GM19452 (cell line): ENCODE data around the gene GKAP1.
"Not testable (repeated sequence)": the region's sequence is repeated elsewhere in the genome, so short reads cannot be mapped to it uniquely, and the experiment has no call there.

Source experiments
- ATAC-seq: cut with Tn5 transposase; IDR thresholded peaks from one replicate; pipeline ENCODE4 v1.9.1; 2021; ENCODE audit not compliant: unreplicated experiment

GKAP1 gene

DNA sequence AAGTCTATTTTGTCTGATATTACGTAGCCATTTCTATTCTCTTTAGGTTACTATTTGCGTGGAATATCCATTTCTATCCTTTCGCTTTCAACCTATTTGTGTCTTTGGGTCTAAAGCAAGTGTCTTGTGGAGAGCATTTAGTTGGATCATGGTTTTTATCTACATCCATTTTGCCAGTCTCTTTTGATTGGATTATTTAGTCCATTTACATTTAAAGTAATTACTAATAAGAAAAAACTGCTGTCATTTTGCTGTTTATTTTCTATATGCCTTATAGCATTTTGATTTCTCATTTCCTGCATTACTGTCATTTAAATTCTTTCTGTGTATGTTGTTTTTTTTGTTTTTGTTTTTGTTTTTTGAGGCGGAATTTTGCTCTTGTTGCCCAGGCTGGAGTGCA is 83.8 kb downstream of the GKAP1 start:
- ATAC-seq = no peak

- ATAC-seq = not testable (repeated sequence)
Measured at GRCh38 chr9:83728591-83729368, 88.8 kb downstream of the GKAP1 start.

DNA sequence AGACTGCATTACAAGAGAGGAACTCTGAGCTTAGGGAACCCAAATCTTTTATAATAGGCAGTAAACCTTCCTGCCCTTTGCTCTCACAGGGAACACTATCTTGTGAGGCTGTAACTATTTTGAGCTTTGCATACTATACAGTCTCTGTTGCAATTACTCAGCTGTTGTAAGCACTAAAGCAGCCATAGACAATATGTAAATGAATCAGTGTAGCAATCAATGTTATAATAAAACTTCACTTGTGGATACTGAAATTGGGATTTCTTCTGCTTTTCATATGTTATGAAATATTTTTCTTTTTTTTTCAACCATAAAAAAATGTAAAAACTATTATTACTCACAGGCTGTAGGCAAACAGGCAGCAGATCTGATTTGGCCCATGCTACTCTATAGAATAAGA is 93.1 kb downstream of the GKAP1 start:
- no peak for ATAC-seq

DNA sequence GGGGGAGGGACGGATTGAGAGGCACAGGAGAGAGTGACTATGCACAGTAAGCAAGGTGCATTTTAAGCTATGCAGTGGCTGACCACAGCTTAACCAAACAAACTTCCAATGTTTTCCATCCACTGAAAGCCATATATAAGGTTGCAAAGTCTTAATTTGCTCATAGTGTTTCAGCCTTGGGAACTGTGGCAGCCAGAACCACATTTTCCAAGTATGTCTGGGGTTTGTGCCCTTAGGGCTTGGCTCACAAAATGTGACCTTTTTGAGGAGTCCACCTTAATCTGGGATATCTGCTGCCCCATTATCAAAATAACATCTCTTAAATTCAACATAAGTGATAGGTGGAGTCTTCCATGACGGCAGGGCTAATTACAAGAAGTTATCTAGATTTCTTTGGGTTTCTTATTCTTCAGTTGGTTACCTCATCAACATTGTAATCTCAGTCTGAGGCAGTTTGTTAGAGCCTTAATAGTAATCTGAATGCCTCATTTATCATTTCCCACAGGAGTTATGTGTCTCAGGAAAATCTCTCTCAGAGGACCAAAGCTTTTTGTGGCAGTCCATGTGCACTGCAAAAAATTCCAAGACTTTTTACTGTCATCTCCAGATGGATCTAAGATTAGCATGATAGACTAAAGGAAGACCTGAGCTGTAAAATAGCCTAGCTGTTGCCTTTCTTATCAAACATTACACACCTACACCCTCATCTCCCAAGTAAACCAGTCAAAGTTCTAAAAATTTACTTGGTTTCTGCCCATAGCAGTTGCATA is 94.7 kb downstream of the GKAP1 start:
- no peak for ATAC-seq

DNA sequence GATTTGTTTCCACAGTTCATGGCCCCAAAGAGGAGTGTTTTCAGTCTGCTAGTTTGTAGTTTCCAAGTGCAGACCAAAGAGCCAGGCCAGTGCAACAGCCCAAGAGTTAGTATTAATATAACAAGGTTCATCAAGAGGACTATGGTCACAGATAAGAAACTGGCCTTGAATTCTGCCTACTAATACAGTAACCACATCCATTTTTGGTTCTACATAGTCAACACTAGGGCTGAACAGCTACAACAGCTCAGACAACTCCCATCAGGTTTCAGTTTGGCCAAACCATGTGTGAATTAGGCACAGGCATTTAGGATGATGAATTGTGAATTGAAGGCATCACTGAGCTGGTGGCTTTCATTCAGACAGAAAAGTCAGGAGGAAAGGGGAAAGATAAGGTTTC is 96.1 kb downstream of the GKAP1 start:
- ATAC-seq = no peak

DNA sequence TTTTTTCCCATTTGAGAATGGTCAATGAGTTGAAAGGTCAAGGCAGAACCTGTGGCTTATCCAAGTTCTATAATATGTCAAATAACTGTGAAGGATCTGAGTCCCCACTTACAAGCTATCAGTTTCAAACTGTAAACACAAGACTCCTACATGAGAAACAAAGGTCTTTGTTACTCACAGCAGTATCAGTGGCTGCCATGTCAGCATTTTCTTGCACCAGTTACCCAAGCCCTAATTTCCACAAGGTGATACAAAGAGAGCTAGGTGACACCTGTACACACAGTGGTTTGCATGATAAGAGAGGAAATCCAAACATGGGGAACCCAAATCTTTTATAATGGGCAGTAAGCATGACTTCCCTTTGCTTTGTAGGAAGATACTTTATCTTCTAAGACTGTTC is 101.8 kb downstream of the GKAP1 start:
- no peak for ATAC-seq

DNA sequence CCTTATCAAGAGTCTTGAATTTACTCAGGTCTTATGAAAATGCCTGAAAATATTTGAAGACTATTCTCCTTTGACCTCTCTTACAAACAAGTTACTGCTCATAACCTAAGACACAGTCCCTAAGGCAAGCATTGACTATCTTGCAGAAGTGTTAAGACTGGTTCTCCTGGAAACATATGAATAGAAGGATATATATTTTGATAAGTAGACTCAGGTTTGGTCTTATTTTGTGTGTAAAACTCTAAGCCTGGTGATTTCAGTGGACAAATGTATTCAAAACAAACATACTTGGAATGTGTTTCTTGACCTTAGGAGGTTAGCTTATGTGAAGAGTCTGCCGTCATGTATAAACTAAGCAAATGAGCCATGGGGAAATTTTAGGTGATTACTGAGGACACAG is 102.3 kb downstream of the GKAP1 start:
- ATAC-seq = no peak

- ATAC-seq = no peak
Measured at GRCh38 chr9:83714329-83714728, 103.2 kb downstream of the GKAP1 start.

DNA sequence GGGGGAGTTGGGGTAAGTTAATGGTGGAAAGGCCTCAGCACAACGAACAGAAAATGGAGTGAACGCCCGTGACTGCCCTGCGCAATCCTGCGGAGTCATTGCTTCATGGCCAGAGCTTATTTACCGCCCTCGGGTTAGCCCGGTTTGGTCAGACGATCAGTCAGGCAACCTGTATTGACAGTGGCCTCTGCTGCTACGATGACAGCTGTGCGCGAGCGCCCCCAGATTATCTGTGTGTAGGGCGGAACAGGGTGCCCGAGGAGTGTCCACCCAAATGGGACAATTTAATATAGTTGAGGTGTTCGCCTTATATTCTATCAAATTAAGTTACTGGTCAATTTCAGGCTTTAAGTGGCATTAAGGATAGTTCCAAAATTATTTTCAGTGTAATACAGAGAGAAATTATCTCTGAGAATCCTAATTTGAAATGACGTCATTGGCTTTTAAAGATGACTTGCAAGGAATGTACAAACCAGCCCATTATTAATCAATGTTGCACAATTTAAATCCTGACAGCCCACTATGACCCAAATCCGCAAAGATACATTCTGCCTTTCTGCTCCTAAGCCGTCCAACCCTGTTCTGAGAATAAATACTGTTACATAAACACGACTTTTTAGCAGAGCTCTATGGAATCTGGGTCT is 108.9 kb downstream of the GKAP1 start:
- ATAC-seq = peak; percentile 43

GRCh38 chr9:83707768-83708514 is 109.6 kb downstream of the GKAP1 start, which contains the start of gene UBQLN1:
Gene UBQLN1, minus strand, starts transcription at chr9:83707958. Its CDS starts 279 bp downstream, at chr9:83707679.
- peak; percentile 79 for ATAC-seq

- ATAC-seq = peak; percentile 50
Measured at GRCh38 chr9:83707518-83707767, 110.1 kb downstream of the GKAP1 start.

DNA sequence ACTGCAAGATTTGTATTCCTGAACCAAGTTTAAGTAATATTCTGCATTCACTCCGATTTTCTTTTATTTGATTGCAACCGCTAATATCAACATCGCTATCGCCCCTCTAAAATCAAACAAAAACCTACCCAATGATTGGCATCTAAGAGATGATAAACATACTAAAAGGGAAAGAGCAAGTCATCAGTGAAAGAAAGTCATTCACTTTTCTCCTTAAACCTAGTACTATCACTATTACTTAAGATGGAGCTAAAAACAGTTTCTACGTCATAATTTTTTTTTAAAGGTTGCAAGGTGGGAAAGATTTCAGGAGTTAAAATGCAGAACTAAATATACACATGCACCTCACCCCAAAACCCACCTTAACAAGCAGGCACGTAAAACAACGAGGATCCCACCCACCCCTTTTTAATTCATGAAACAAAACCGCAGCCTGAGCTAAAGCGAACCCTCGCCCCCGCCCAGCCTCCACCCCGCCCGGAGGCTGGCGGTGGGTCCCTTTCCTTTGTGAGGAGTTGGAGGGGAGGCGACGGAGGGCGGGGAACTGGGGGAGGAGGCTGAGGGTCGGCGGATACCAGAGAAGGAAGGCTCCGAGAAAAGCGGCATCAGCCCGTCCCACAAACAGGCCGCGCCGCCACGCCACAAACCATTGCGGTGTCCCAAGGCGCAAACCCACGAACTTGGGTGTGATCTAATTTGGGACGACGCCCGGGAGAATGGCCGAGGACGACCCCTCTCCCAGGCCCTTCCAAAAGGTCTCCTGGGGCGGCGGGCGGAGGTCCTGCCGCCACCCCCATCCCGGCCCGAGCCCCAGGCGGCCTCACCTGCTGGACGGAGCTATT is 110.7 kb downstream of the GKAP1 start:
- ATAC-seq = peak; percentile 16

DNA sequence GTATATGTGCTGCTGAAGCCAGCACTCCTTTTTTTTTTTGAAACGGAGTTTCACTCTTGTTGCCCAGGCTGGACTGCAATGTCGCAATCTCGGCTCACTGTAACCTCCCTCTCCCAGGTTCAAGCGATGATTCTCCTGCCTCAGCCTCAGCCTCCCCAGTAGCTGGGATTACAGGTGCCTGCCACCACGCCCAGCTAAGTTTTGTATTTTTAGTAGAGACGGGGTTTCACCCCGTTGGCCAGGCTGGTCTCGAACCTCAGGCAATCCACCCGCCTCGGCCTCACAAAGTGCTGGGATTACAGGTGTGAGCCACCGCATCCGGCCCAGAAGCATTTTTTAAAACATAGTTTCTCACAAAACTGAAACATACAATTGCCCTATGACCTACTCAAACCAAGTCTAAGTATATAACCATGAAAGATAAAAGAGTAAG is 112.3 kb downstream of the GKAP1 start:
- ATAC-seq = not testable (repeated sequence)

DNA sequence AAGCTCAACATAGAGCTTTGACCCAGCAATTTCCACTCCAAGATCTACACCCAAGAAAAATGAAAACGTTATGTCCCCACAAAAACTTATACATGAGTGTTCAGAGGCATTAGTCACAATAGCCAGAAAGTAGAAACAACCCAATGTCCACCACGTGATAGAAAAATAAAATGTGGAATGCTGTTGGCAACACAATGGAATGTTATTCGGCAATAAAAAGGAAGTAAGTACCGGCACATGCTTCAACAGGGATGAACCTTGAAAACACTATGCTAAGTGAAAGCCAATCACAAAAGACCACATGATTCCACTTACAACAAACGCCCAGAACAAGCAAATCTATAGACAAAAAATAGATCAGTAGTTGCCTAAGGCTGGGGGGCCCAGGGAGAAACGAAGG is 115.8 kb downstream of the GKAP1 start:
- ATAC-seq = no peak

DNA sequence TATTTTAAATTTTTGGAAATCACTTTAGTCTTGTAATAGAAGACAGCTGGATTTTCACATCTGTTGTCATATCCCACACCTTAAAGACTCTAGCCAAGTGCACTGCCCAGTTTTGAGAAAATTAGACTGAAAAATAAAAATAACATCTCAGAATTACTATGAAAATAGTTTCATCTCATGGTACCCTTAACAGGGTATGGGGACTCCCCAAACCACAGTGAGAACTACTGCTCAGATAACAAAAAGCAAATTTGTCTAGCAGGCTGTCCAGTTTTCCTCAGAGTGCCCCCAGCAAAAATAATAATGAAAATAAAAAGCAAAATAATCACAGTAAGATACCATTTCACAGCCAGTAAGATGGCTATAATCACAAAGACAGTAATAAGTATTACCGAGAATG is 116.3 kb downstream of the GKAP1 start:
- no peak for ATAC-seq

DNA sequence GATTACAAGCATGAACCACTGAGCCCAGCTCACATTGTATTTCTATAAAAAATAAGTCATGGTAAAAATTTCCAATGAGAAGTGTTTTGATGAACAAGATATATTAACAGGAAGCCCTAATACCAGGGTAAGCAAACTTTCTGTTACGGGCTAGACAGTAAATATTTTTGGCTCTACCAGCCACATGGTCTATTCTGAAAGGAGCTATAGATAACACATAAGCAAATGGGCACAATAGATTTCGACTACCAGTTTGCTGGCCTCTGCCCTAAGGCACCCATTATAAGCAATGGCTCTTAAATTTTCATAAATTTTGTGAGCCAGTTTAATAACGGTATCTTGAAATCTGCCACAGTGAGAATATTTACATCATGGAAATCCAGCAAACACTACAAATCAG is 118.0 kb downstream of the GKAP1 start:
- ATAC-seq = peak; percentile 31

- peak; percentile 37 for ATAC-seq
Measured at GRCh38 chr9:83698976-83699585, 118.5 kb downstream of the GKAP1 start.

GRCh38 chr9:83691492-83691891 is 126.1 kb downstream of the GKAP1 start:
- no peak for ATAC-seq
